Measurements from ENCODE around the gene OSBP2.

DNA sequence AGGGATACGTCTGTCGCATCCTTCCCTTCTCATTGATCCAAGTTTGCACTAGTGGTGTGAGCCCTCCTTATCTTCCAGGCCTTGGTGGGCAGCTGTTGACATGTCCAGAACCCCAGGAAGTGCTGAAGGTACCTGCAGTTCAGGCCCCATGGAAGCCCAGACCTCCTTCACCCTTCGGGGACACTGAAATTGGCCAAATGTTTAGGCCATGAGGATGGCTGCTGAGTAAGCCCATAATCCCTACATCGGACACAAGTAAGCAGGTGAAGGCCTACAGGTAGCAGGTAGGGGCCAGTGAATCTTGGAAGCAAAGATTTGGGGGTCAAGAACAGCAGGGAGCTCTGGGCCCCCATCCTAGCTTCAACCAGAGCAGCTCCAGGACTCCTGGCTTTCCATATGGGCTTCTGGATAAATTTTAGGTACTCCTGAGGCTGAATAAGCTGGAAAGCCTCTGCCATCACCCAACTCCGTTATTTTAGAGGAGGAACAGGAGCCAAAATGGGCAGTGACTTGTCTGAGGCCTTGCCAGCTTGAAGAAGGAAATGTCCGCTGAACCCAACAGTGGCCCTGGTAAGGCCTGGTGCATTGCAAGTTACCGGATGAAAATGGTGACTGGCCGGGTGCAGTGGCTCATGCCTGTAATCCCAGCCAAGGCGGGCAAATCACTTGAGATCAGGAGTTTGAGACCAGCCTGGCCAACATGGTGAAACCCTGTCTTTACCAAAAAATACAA lies 228.7 kb downstream of the OSBP2 start:
- TF ChIP-seq, protein P1, sequence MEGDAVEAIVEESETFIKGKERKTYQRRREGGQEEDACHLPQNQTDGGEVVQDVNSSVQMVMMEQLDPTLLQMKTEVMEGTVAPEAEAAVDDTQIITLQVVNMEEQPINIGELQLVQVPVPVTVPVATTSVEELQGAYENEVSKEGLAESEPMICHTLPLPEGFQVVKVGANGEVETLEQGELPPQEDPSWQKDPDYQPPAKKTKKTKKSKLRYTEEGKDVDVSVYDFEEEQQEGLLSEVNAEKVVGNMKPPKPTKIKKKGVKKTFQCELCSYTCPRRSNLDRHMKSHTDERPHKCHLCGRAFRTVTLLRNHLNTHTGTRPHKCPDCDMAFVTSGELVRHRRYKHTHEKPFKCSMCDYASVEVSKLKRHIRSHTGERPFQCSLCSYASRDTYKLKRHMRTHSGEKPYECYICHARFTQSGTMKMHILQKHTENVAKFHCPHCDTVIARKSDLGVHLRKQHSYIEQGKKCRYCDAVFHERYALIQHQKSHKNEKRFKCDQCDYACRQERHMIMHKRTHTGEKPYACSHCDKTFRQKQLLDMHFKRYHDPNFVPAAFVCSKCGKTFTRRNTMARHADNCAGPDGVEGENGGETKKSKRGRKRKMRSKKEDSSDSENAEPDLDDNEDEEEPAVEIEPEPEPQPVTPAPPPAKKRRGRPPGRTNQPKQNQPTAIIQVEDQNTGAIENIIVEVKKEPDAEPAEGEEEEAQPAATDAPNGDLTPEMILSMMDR (conservative IDR thresholded peaks at IDR 0.05; ENCODE audit: low read depth, low read length), result no peak
- no peak for TF ChIP-seq EZH2 (IDR thresholded peaks at IDR 0.05; ENCODE audit: low read length, unreplicated experiment)

All from PC-3 (cell line).